HPDE6-E6E7 (cell line): ENCODE results near the gene EPHA2.
"Not testable (repeated sequence)": the region's sequence is repeated elsewhere in the genome, so short reads cannot be mapped to it uniquely, and the experiment has no call there.

ENCODE experiments used
- DNase-seq: peaks from one replicate; pipeline ENCODE4 v3.0.0; 2011; ENCODE audit warnings: missing footprints; ENCODE audit errors: extremely low spot score

EPHA2 gene

GRCh38 chr1:16167331-16168143 is 11.7 kb upstream of the EPHA2 start:
- DNase-seq: no peak

DNA sequence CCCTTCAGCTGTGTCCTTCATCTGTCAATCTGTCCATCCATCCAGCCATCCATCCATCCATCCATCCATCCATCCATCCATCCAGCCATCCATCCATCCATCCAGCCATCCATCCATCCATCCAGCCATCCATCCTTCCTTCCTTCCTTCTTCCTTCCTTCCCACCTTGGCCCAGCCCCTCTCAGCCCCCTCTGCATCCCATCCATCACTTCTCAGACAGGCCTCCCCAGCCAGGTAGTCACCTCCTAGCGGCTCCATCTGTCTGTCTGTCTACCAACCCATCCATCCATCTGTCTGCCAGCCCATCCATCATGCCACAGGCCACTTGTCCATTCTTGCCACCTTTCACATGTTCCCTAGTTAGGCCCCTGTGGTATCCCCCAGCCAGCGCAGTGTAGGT is 10.2 kb upstream of the EPHA2 start:
- DNase-seq: no peak

DNA sequence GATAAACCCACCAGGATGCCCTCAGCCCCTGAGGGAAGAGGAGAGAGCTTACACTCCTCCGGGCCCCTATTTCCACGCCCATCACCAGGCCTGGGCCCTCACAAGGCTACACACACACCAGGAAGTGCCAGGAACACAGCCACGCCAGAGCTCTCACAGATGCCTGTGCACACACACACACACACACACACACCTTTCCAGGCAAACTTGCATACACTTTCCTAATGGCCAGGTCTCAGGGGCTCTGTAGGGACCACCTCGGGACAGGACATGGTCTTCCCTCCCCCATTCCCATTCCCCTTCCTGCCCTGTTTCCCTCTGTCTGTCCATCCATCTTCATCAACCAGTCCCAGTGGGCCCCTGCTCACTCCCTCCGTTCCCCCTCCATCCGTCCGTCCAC is 9.7 kb upstream of the EPHA2 start:
- DNase-seq: no peak

DNA sequence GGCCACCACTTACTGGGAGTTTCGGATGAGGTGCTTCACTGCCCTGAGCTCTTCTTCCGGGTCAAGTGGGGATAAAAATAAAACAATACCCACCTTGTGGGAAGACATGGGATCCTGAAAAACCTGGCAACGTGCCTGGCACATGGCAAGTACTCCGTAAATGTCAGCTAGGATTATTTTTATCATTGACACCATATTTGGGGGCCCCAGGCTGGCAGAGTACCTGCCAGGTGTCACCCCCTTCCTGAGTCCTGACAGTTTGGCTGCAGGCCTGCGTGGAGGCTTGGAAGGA is 9.2 kb upstream of the EPHA2 start:
- no peak for DNase-seq

DNA sequence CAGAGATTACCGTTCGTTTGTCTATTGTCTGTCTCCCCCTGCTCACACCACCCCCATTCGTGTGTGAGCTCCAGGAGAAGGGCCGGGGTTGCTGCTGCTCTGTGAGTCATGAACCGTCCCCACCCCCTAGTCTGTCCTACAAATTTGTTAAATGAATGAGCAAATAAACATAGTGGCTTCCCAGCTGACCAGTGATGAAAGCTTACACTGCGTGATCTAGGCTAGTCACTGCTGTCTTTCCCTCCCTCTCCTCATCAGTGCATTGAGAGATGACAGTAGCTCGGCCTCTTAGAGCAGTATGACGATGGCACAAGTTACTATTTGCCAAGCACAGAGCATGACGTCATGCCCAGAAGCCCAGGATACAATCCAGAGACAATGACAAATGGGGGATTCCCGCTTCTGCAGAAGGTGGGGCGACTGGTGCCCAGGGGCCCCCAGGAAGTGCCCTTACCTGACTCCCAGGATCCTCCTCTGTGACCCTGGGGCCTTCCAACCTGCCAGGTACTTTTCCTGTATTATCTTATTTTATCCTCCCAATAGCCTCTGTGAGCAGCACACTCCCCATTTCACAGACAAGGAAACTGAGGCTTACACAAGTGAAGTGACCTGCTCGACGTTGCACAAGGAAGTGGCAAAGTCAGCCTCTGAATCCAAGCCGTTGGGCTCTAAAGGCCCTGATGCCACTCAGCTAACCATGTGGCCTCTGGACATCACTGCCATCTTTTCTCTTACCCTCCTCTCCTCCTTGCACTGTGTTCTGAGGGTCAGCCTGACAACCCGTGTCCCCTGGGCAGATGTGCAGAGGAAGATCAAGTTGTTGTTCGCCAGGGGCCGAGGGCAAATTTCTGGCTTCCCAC is 8.6 kb upstream of the EPHA2 start:
- no peak for DNase-seq

GRCh38 chr1:16163608-16164212 is 7.8 kb upstream of the EPHA2 start:
- DNase-seq: not testable (repeated sequence)

DNA sequence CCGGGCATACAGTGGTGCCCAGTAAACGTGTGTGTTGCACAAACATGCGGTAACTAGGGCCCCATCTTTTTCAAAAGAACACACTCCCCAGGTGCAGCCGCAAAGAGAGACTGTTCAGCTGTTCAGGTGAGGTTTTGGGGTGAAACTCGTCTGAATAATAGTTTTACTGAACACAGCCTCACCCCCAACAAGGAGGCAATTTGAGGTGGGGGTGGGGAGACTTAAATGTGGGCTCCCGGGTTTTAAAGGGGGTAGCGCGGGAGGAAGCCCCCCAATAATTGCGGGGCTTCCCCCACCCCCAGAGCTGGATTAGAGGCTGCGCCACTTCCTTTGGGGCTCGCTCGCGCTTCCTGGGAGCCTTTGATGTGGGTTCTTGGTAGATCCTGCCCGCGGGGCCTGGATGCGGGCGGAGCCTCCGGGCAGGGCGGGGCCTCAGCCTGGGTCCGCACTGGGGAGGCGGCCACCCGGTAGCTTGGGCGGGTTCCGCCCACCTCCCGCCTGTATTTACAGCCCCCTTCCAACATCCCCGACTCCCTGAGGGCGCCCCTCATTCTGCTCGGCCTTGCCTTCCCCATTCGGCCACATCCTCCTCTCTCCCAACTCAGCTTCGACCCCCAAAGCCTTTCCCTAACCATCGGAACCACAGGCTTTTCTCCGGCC is 6.4 kb upstream of the EPHA2 start:
- no peak for DNase-seq

DNA sequence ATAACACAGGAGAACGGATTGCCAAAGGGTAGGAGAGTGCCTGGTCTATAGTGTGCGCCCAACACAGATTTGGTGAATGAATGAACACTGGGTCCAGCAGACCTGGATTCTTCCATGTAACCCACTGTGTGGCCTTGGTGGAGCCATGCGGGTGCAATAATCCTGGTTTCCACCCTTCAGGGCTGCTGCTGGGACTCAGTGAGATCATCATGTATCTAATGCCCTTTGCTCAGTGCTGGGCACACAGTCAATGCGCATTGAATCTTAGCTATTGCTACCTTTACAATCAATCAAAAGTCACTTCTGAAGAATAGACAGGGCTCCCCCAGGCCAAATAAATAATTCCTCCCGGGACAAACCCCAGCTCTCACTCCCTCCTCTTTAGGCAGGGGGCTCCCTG is 5.8 kb upstream of the EPHA2 start:
- DNase-seq: no peak

DNA sequence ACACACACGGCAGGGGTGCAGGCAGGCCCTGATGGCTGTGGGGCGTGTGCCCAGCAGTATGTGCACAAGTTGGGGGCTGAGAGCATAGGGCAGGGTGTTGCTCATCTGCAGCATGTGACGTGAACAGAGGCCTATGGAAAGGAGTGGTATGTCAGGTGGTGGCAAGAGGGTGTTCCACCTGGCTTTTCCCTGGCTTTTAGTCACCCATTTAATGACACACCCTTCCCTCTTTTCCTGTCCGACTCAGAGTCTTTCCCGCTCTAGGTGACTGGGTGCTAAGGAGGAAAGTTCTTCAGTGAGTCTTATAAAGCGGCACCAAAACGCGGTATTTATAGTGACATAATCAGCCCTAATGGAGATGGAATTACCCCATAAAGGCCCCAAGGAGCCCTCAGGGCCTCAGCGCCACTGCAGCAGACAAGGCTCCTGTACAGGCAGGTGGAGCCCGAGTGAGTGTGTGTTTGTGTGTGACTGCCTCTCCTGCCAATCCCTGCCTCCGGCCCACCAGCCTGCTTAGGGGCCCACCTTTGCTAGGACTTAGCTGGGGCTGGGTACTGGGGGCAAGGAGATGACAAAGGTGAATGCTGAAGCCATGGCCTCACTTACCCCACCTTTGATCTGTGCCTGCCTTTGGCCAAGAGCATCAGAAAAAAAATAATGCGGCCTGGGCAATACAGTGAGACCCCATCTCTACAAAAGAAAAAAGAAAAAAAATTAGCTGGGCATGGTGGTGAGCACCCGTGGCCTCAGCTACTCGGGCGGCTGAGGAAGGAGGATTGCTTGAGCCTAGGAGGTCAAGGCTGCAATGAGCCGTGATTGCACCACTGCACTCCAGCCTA is 3.3 kb upstream of the EPHA2 start:
- DNase-seq: peak; percentile 88

- DNase-seq: no peak
These were observed 2.2 kb upstream of the EPHA2 start for GRCh38 chr1:16158025-16158424.

GRCh38 chr1:16156848-16157495 is 1.1 kb upstream of the EPHA2 start:
- DNase-seq: no peak

GRCh38 chr1:16153999-16154673 is 1.7 kb downstream of the EPHA2 start:
- DNase-seq: no peak

- no peak for DNase-seq
These were observed 2.5 kb downstream of the EPHA2 start for GRCh38 chr1:16153096-16153998.

GRCh38 chr1:16152481-16153087 is 3.3 kb downstream of the EPHA2 start:
- no peak for DNase-seq

DNA sequence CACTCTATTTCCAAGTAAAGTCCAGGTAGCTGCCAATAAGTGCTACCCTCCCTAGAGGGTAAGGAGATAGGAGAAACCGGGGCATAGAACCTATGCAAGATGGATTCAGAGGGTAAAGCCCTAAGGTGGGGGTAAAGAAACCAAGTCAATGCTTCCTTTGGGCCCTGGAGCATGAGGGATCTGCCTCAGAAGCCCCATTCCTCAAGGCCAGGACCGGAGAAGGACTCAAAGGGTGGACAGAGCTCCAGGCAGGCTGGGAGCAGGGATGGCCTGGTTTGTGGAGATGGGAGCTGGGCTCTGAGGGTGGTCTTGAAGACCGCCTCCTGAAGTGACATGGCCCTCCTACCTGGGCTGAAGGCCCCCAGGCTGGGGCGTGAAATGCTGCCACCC is 3.9 kb downstream of the EPHA2 start:
- no peak for DNase-seq

GRCh38 chr1:16151196-16151994 is 4.5 kb downstream of the EPHA2 start:
- DNase-seq: no peak

GRCh38 chr1:16150508-16150907 is 5.4 kb downstream of the EPHA2 start:
- no peak for DNase-seq
